GM10266 (cell line): ENCODE measurements around the gene NR3C2.
"Not testable (repeated sequence)": the region's sequence is repeated elsewhere in the genome, so short reads cannot be mapped to it uniquely, and the experiment has no call there.

Experiments used
- DNase-seq: peaks from one replicate; pipeline ENCODE4 v3.0.0; 2012; ENCODE audit errors: extremely low spot score
- CTCF ChIP-seq: IDR thresholded peaks from 2 replicates; pipeline ENCODE4 v1.5.1; 2012; ENCODE audit warnings: mild to moderate bottlenecking, low read depth; ENCODE audit not compliant: control insufficient read depth, insufficient read depth; ENCODE audit errors: missing control alignments

Gene NR3C2

GRCh38 chr4:148205476-148205875, 236.7 kb downstream of the NR3C2 start:
- TF ChIP-seq CTCF, result no peak
- DNase-seq, result no peak

- no peak for TF ChIP-seq CTCF
- DNase-seq, result no peak
Observed at GRCh38 chr4:148204892-148205291, 237.3 kb downstream of the NR3C2 start.

GRCh38 chr4:148204171-148204570, 238.0 kb downstream of the NR3C2 start:
- TF ChIP-seq CTCF, result no peak
- no peak for DNase-seq

GRCh38 chr4:148203056-148203898, 238.9 kb downstream of the NR3C2 start:
- no peak for DNase-seq
- TF ChIP-seq CTCF, result no peak

GRCh38 chr4:148200960-148201359, 241.3 kb downstream of the NR3C2 start:
- no peak for TF ChIP-seq CTCF
- no peak for DNase-seq

- TF ChIP-seq CTCF, result no peak
- DNase-seq, result no peak
Observed at GRCh38 chr4:148196164-148196563, 246.1 kb downstream of the NR3C2 start.

- TF ChIP-seq CTCF, result no peak
- no peak for DNase-seq
Observed at GRCh38 chr4:148192526-148192925, 249.7 kb downstream of the NR3C2 start.

GRCh38 chr4:148187454-148188222, 254.6 kb downstream of the NR3C2 start:
- DNase-seq, result not testable (repeated sequence)
